GM19099 (cell line): Measurements from ENCODE around the gene SSTR5.

Experiments used
- POLR2A ChIP-seq: IDR thresholded peaks from 3 replicates; pipeline ENCODE4 v1.6.1; 2011; ENCODE audit warnings: low read depth; ENCODE audit not compliant: insufficient read length; ENCODE audit errors: extremely low read depth

Gene SSTR5

GRCh38 chr16:1037394-1038257 lies 34.9 kb upstream of the SSTR5 start:
- TF ChIP-seq POLR2A, result no peak

- no peak for TF ChIP-seq POLR2A
Measured at GRCh38 chr16:1038932-1039331, 33.6 kb upstream of the SSTR5 start.

- no peak for TF ChIP-seq POLR2A
Measured at GRCh38 chr16:1039762-1040161, 32.8 kb upstream of the SSTR5 start.

GRCh38 chr16:1040346-1040745 lies 32.2 kb upstream of the SSTR5 start:
- TF ChIP-seq POLR2A, result no peak

- no peak for TF ChIP-seq POLR2A
Measured at GRCh38 chr16:1042049-1042744, 30.4 kb upstream of the SSTR5 start.

- no peak for TF ChIP-seq POLR2A
Measured at GRCh38 chr16:1042866-1043265, 29.7 kb upstream of the SSTR5 start.

- TF ChIP-seq POLR2A, result no peak
Measured at GRCh38 chr16:1043881-1044451, 28.6 kb upstream of the SSTR5 start.

- TF ChIP-seq POLR2A, result no peak
Measured at GRCh38 chr16:1044460-1045309, 27.9 kb upstream of the SSTR5 start.

GRCh38 chr16:1045310-1045992 lies 27.1 kb upstream of the SSTR5 start:
- TF ChIP-seq POLR2A, result no peak

GRCh38 chr16:1045993-1046911 lies 26.3 kb upstream of the SSTR5 start:
- no peak for TF ChIP-seq POLR2A

- TF ChIP-seq POLR2A, result no peak
Measured at GRCh38 chr16:1047123-1047522, 25.4 kb upstream of the SSTR5 start.

GRCh38 chr16:1047801-1048200 lies 24.7 kb upstream of the SSTR5 start:
- TF ChIP-seq POLR2A, result no peak

GRCh38 chr16:1048442-1049112 lies 24.0 kb upstream of the SSTR5 start:
- TF ChIP-seq POLR2A, result no peak
